ENCODE data around the gene TSBP1. TPM values are rescaled to one million over a fixed set of nuclear protein-coding genes. Genes with fewer than 3 reads are reported as not detected.

Gene TSBP1
- total RNA-seq (2022; extraction: Qiagen RNA extraction) = not detected in 5 replicates

DNA sequence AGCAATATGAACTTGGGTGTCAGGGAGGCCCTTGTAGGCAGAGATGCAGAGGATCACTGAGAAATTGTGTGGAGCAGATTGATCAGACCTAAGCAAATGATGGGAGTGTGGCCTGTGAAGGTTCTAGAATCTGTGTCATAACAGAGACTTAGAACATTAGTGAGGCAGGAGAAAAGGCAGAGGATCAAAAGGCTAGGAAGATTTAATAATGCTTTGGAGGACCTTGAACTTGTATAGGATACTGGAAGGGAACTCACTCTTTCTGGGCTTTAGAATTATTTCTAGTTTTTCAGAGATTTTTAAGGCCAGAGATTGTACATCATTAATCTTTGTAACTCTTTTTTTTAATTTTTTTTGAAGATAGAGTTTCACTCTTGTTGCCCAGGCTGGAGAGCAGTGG, at the start of gene TSBP1:
Gene TSBP1, minus strand, starts transcription at position 101 of the 400 bp plus-strand sequence. CDS start 197 bp downstream, outside the sequence.

GRCh38 chr6:32406857-32407256, 35.2 kb upstream of the TSBP1 start, which contains the start of gene BTNL2:
Gene BTNL2, minus strand, starts transcription at chr6:32407181. Its CDS starts 58 bp downstream, at chr6:32407123.

Other genes with a start within 250 kb of the TSBP1 start
- gene ATF6B, start 243.7 kb downstream of the TSBP1 start, total RNA-seq (2022; extraction: Qiagen RNA extraction) = 26.5 to 36.2 TPM (median 33.1 TPM) in 5 replicates
- 6.1 to 9.0 TPM (median 7.2 TPM) in 5 replicates for gene FKBPL, start 241.6 kb downstream of the TSBP1 start, total RNA-seq (2022; extraction: Qiagen RNA extraction)
- 0.33 to 1.5 TPM (median 0.63 TPM) in 5 replicates for gene PRRT1, start 220.0 kb downstream of the TSBP1 start, total RNA-seq (2022; extraction: Qiagen RNA extraction)
- gene PPT2, start 217.8 kb downstream of the TSBP1 start, total RNA-seq (2022; extraction: Qiagen RNA extraction) = 7.4 to 9.2 TPM (median 7.7 TPM) in 5 replicates
- 0.82 to 2.3 TPM (median 1.5 TPM) in 5 replicates for gene EGFL8, start 207.3 kb downstream of the TSBP1 start, total RNA-seq (2022; extraction: Qiagen RNA extraction)
- gene AGPAT1, start 195.8 kb downstream of the TSBP1 start, total RNA-seq (2022; extraction: Qiagen RNA extraction) = 32.4 to 41.0 TPM (median 39.0 TPM) in 5 replicates
- gene RNF5, start 193.5 kb downstream of the TSBP1 start, total RNA-seq (2022; extraction: Qiagen RNA extraction) = 35.4 to 47.6 TPM (median 45.6 TPM) in 5 replicates
- gene AGER, start 187.7 kb downstream of the TSBP1 start, total RNA-seq (2022; extraction: Qiagen RNA extraction) = 1.2 to 2.0 TPM (median 1.3 TPM) in 5 replicates
- gene PBX2, start 181.7 kb downstream of the TSBP1 start, total RNA-seq (2022; extraction: Qiagen RNA extraction) = 13.4 to 18.6 TPM (median 16.0 TPM) in 5 replicates
- 0.29 to 0.50 TPM (median 0.33 TPM) in 5 replicates for gene GPSM3, start 179.3 kb downstream of the TSBP1 start, total RNA-seq (2022; extraction: Qiagen RNA extraction)
- gene NOTCH4, start 147.8 kb downstream of the TSBP1 start, total RNA-seq (2022; extraction: Qiagen RNA extraction) = 0.81 to 1.3 TPM (median 0.86 TPM) in 5 replicates
- gene BTNL2, start 35.3 kb upstream of the TSBP1 start, total RNA-seq (2022; extraction: Qiagen RNA extraction) = not detected in 5 replicates
- not detected in 5 replicates for gene HLA-DRA, start 68.0 kb upstream of the TSBP1 start, total RNA-seq (2022; extraction: Qiagen RNA extraction)
- not detected in 5 replicates for gene HLA-DRB5, start 158.4 kb upstream of the TSBP1 start, total RNA-seq (2022; extraction: Qiagen RNA extraction)
- 0.11 TPM in 1 of 5 replicates, not detected in the others for gene HLA-DRB1, start 217.9 kb upstream of the TSBP1 start, total RNA-seq (2022; extraction: Qiagen RNA extraction)

All from A549 treated with Mapracorat at 1 μM for 4 hours (cell line).